GM12878 (cell line): Measurements from ENCODE around the gene MAML2. TPM values are rescaled to one million over a fixed set of nuclear protein-coding genes. Genes with fewer than 3 reads are reported as not detected.

Experiments
- ATF2 ChIP-seq: IDR thresholded peaks from 2 replicates; pipeline ENCODE4 v1.6.1; 2012; ENCODE audit warnings: low read length, inconsistent platforms
- BCLAF1 ChIP-seq: fragments of 450-650 bp; IDR thresholded peaks from 2 replicates; pipeline ENCODE4 v1.6.1; 2017; ENCODE audit warnings: antibody characterized with exemption, mild to moderate bottlenecking, moderate library complexity
- BHLHE40 ChIP-seq, 2 experiments: fragments of 450-650 bp in 1 of 2; IDR thresholded peaks; 2 replicates each; pipeline ENCODE4 v1.6.1; 2011 to 2017; ENCODE audit warnings: low read depth in 2 of 2, borderline replicate concordance in 1 of 2, improper control_type of control experiment in 1 of 2, low read length in 1 of 2, mild to moderate bottlenecking in 1 of 2
- CTCF ChIP-seq, 3 experiments: IDR thresholded peaks in 2 of 3; conservative IDR thresholded peaks in 1 of 3; 2 replicates each; pipeline ENCODE4 v1.5.1; 2011; ENCODE audit warnings: low read depth in 3 of 3, low read length in 3 of 3, mild to moderate bottlenecking in 3 of 3, control low read depth in 2 of 3, moderate library complexity in 2 of 3, inconsistent platforms in 1 of 3, mixed read lengths in 1 of 3; ENCODE audit not compliant: control insufficient read depth in 2 of 3, insufficient read depth in 1 of 3; ENCODE audit errors: extremely low read depth in 1 of 3
- FOS ChIP-seq: IDR thresholded peaks from 3 replicates; pipeline ENCODE4 v1.6.1; 2011; ENCODE audit warnings: borderline replicate concordance; ENCODE audit not compliant: insufficient read length; ENCODE audit errors: extremely low read depth
- NBN ChIP-seq: fragments of 450-650 bp; IDR thresholded peaks from 2 replicates; pipeline ENCODE4 v1.6.1; 2016
- NFXL1 ChIP-seq: fragments of 450-650 bp; IDR thresholded peaks from 2 replicates; pipeline ENCODE4 v1.6.1; 2017; ENCODE audit warnings: antibody characterized with exemption, mild to moderate bottlenecking, borderline replicate concordance
- NR2C2 ChIP-seq: IDR thresholded peaks from 2 replicates; pipeline ENCODE4 v1.6.1; 2011; ENCODE audit warnings: borderline replicate concordance, low read depth; ENCODE audit not compliant: control insufficient read depth, insufficient read length
- POLR2AphosphoS5 ChIP-seq: IDR thresholded peaks from 2 replicates; pipeline ENCODE4 v1.6.1; 2011; ENCODE audit warnings: mild to moderate bottlenecking, low read length, inconsistent platforms
- REST ChIP-seq: IDR thresholded peaks from 2 replicates; pipeline ENCODE4 v1.6.1; 2012; ENCODE audit warnings: mild to moderate bottlenecking, low read depth, low read length
- ZSCAN29 ChIP-seq: fragments of 450-650 bp; IDR thresholded peaks from 2 replicates; pipeline ENCODE4 v1.6.1; 2017; ENCODE audit warnings: mild to moderate bottlenecking, moderate library complexity
- polyA plus RNA-seq, 11 experiments: library from polyadenylated mRNA; depleted of rRNA in 4 of 11; unstranded in 6 of 11; stranded (reverse) in 5 of 11; fragments of >200 nt; fragmentation: Nextera tagmentation in 4 of 11; fragmentation: Illumina TruSeq in 1 of 11; extraction: Ambion mirVana in 4 of 11; extraction: Trizol in 1 of 11; gene quantifications; 1 replicate in 1 of 11; 2 replicates in 10 of 11; pipeline versions ENCODE4 v1.2.1 to v1.2.3, GENCODE V29; 2011 to 2016; ENCODE audit warnings: inconsistent platforms in 2 of 11, missing spikeins in 2 of 11, low read depth in 1 of 11
- total RNA-seq, 4 experiments: library from RNA; depleted of rRNA in 3 of 4; stranded (reverse); fragments of >200 nt in 3 of 4; fragmentation: Illumina TruSeq in 1 of 4; extraction: Trizol in 1 of 4; gene quantifications; 2 replicates each; pipeline versions ENCODE4 v1.2.1 to v1.2.3, GENCODE V29; 2013 to 2021

Gene MAML2
- total and polyA plus RNA-seq, 10 of the 15 experiments (the other 5 are each of a cell fraction or from before 2014, with no cell fraction given): 2.5 to 15.1 (median 12.0) TPM

GRCh38 chr11:95964281-95964680, 378.7 kb downstream of the MAML2 start (continued):
- TF ChIP-seq NBN: no peak
- TF ChIP-seq NFXL1: no peak
- no peak for TF ChIP-seq BHLHE40 (IDR thresholded peaks at IDR 0.05; ENCODE audit: borderline replicate concordance in 1 of 2, low read depth in 2 of 2, low read length in 1 of 2)
- TF ChIP-seq ZSCAN29: no peak
- TF ChIP-seq POLR2AphosphoS5: no peak
- TF ChIP-seq BCLAF1: no peak
- TF ChIP-seq FOS: no peak
- TF ChIP-seq REST: no peak
- TF ChIP-seq ATF2: no peak
- TF ChIP-seq CTCF (IDR thresholded peaks at IDR 0.05 in 2 of 3, conservative IDR thresholded peaks at IDR 0.05 in 1 of 3; ENCODE audit: control insufficient read depth in 2 of 3, extremely low read depth in 1 of 3, insufficient read depth in 1 of 3, low read depth in 3 of 3, low read length in 3 of 3): no peak
- TF ChIP-seq NR2C2: no peak
